GM19193 (cell line): ENCODE data around the gene MAP2K7.

Experiments used
- POLR2A ChIP-seq: IDR thresholded peaks from 4 replicates; pipeline ENCODE4 v1.6.1; 2011; ENCODE audit not compliant: insufficient read depth, insufficient read length; ENCODE audit errors: extremely low read depth

The MAP2K7 gene

GRCh38 chr19:7871437-7872305, 32.0 kb upstream of the MAP2K7 start:
- no peak for TF ChIP-seq POLR2A

- no peak for TF ChIP-seq POLR2A
Observed at GRCh38 chr19:7872306-7873204, 31.1 kb upstream of the MAP2K7 start.

- no peak for TF ChIP-seq POLR2A
Observed at GRCh38 chr19:7873304-7874075, 30.2 kb upstream of the MAP2K7 start.

- TF ChIP-seq POLR2A, result no peak
Observed at GRCh38 chr19:7874076-7874896, 29.4 kb upstream of the MAP2K7 start, which contains the start of gene PRR36. Gene PRR36, minus strand, starts transcription at chr19:7874390. Its CDS starts 701 bp downstream, at chr19:7873689.

GRCh38 chr19:7874897-7875273, 28.8 kb upstream of the MAP2K7 start:
- no peak for TF ChIP-seq POLR2A

- TF ChIP-seq POLR2A, result no peak
Observed at GRCh38 chr19:7877249-7877836, 26.3 kb upstream of the MAP2K7 start.

GRCh38 chr19:7879111-7879807, 24.4 kb upstream of the MAP2K7 start:
- TF ChIP-seq POLR2A, result no peak

GRCh38 chr19:7879836-7880235, 23.8 kb upstream of the MAP2K7 start:
- TF ChIP-seq POLR2A, result no peak

- TF ChIP-seq POLR2A, result no peak
Observed at GRCh38 chr19:7881910-7882309, 21.8 kb upstream of the MAP2K7 start.

- no peak for TF ChIP-seq POLR2A
Observed at GRCh38 chr19:7883105-7883504, 20.6 kb upstream of the MAP2K7 start.

- TF ChIP-seq POLR2A, result no peak
Observed at GRCh38 chr19:7883796-7884570, 19.7 kb upstream of the MAP2K7 start.

GRCh38 chr19:7885818-7886217, 17.9 kb upstream of the MAP2K7 start:
- no peak for TF ChIP-seq POLR2A
